SK-N-SH (cell line): ENCODE measurements around the gene DCD. TPM values are rescaled to one million over a fixed set of nuclear protein-coding genes. Genes with fewer than 3 reads are reported as not detected.

Experiments used
- CTCF ChIA-PET: fragments of 300-600, 350-600 bp; formaldehyde crosslinking; extraction: SDS; loops from one replicate; lab custom pipeline; 2021; lab: Yijun Ruan, JAX
- POLR2A ChIA-PET: fragments of 350-600 bp; sonication (Branson Sonifier 250); formaldehyde crosslinking; extraction: SDS; loops from one replicate; lab custom pipeline; 2020; ENCODE audit warnings: antibody characterized with exemption, inconsistent platforms; lab: Yijun Ruan, JAX
- DNase-seq: peaks from one replicate; pipeline ENCODE4 v3.0.0; 2012
- H2AFZ ChIP-seq: fragments of 200-600 bp; sonication (generic); 2 replicates; pipeline ENCODE4 v1.8.1; 2016; ENCODE audit warnings: antibody characterized with exemption, mild to moderate bottlenecking, low read depth
- H3F3A ChIP-seq: fragments of 200-600 bp; sonication (generic); replicated peaks from 2 replicates; pipeline ENCODE3; 2016; ENCODE audit warnings: antibody characterized with exemption, mild to moderate bottlenecking; ENCODE audit not compliant: insufficient read depth
- H3K27ac ChIP-seq, 2 experiments: fragments of 200-500 bp in 1 of 2; fragments of 200-600 bp in 1 of 2; sonication (Bioruptor generic) in 1 of 2; sonication (generic), shearing (Covaris generic) in 1 of 2; 2 replicates each; pipeline versions ENCODE4 v1.5.1 to v1.6.1; 2014 to 2016; ENCODE audit warnings: low read depth in 2 of 2, inconsistent platforms in 1 of 2, low read length in 1 of 2, mild to moderate bottlenecking in 1 of 2, mixed read lengths in 1 of 2
- H3K27me3 ChIP-seq: fragments of 200-600 bp; sonication (generic), shearing (Covaris generic); 2 replicates; pipeline ENCODE4 v1.6.1; 2016; ENCODE audit warnings: mixed run types; ENCODE audit not compliant: insufficient read depth
- H3K36me3 ChIP-seq, 2 experiments: fragments of 200-500 bp in 1 of 2; fragments of 200-600 bp in 1 of 2; sonication (Bioruptor generic) in 1 of 2; sonication (generic) in 1 of 2; replicated peaks in 1 of 2; 2 replicates each; pipeline versions ENCODE3 to v1.5.1; 2014 to 2016; ENCODE audit warnings: low read length in 1 of 2, mild to moderate bottlenecking in 1 of 2; ENCODE audit not compliant: insufficient read depth in 2 of 2, control insufficient read depth in 1 of 2
- H3K4me1 ChIP-seq, 2 experiments: fragments of 200-500 bp in 1 of 2; fragments of 200-600 bp in 1 of 2; sonication (Bioruptor generic) in 1 of 2; sonication (generic), shearing (Covaris generic) in 1 of 2; 2 replicates each; pipeline versions ENCODE4 v1.5.1 to v1.6.1; 2014 to 2016; ENCODE audit warnings: low read depth in 1 of 2, low read length in 1 of 2, mixed run types in 1 of 2; ENCODE audit not compliant: insufficient read depth in 2 of 2, control insufficient read depth in 1 of 2
- H3K4me2 ChIP-seq: fragments of 200-600 bp; sonication (generic), shearing (Covaris generic); 2 replicates; pipeline ENCODE4 v1.6.1; 2017; ENCODE audit warnings: mixed run types
- H3K4me3 ChIP-seq, 2 experiments: fragments of 200-500 bp in 1 of 2; fragments of 200-600 bp in 1 of 2; sonication (Bioruptor generic) in 1 of 2; sonication (generic), shearing (Covaris generic) in 1 of 2; 2 replicates each; pipeline versions ENCODE4 v1.5.1 to v1.8.1; 2014 to 2016; ENCODE audit warnings: low read depth in 2 of 2, inconsistent platforms in 1 of 2, low read length in 1 of 2, mild to moderate bottlenecking in 1 of 2, mixed read lengths in 1 of 2, moderate library complexity in 1 of 2
- H3K79me2 ChIP-seq: fragments of 200-600 bp; sonication (generic); 2 replicates; pipeline ENCODE4 v1.8.1; 2017; ENCODE audit warnings: mild to moderate bottlenecking; ENCODE audit not compliant: insufficient read depth
- H3K9ac ChIP-seq: fragments of 200-600 bp; sonication (generic); 2 replicates; pipeline ENCODE4 v1.6.1; 2017; ENCODE audit warnings: mixed run types
- H3K9me2 ChIP-seq: fragments of 200-600 bp; sonication (generic); 2 replicates; pipeline ENCODE4 v1.6.1; 2017; ENCODE audit warnings: mixed run types
- H3K9me3 ChIP-seq: fragments of 200-600 bp; sonication (generic); 2 replicates; pipeline ENCODE4 v1.6.1; 2017; ENCODE audit warnings: mixed run types, mild to moderate bottlenecking, moderate library complexity
- H4K20me1 ChIP-seq: fragments of 200-600 bp; sonication (generic); 2 replicates; pipeline ENCODE4 v1.6.1; 2017; ENCODE audit warnings: mild to moderate bottlenecking, mixed run types; ENCODE audit not compliant: insufficient read depth
- FOXJ3 ChIP-seq: sonication (generic); formaldehyde crosslinking; IDR thresholded peaks from 2 replicates; pipeline ENCODE4 v1.5.1; 2020; ENCODE audit warnings: mild to moderate bottlenecking, missing genetic modification reagents
- GATA2 ChIP-seq: sonication (generic); formaldehyde crosslinking; IDR thresholded peaks from 2 replicates; pipeline ENCODE4 v1.5.0; 2020; ENCODE audit warnings: mild to moderate bottlenecking, missing genetic modification reagents
- JUND ChIP-seq: IDR thresholded peaks from 2 replicates; pipeline ENCODE4 v1.4.0; 2012
- MXI1 ChIP-seq: IDR thresholded peaks from 2 replicates; pipeline ENCODE4 v1.6.1; 2012; ENCODE audit warnings: mild to moderate bottlenecking, low read depth, low read length, improper control_type of control experiment
- RAD21 ChIP-seq: IDR thresholded peaks from 2 replicates; pipeline ENCODE4 v1.6.1; 2012; ENCODE audit warnings: mild to moderate bottlenecking, low read length
- TAF1 ChIP-seq: IDR thresholded peaks from 2 replicates; pipeline ENCODE4 v1.6.1; 2012; ENCODE audit warnings: low read depth, mild to moderate bottlenecking, low read length, moderate library complexity, borderline replicate concordance
- YY1 ChIP-seq: IDR thresholded peaks from 2 replicates; pipeline ENCODE4 v1.4.0; 2012; ENCODE audit warnings: low read depth, mild to moderate bottlenecking
- WGBS: methylation state at CpG from one replicate; pipeline ENCODE4 v1.1.6; 2017; ENCODE audit warnings: low lambda C conversion rate; 5-methylcytosine and 5-hydroxymethylcytosine counted together
- polyA plus RNA-seq, 3 experiments: library from polyadenylated mRNA; depleted of rRNA; stranded (reverse); fragments of >200 nt; gene quantifications; 2 replicates each; pipeline ENCODE4 v1.2.3, GENCODE V29; 2012
- TF ChIP-seq, protein P1 (sequence below): fragments of 200-600 bp; sonication (generic); IDR thresholded peaks from 2 replicates; pipeline ENCODE4 v1.6.1; 2017; ENCODE audit warnings: antibody characterized with exemption, mild to moderate bottlenecking, moderate library complexity
- TF ChIP-seq, protein P2 (sequence below): IDR thresholded peaks from 2 replicates; pipeline ENCODE4 v1.6.1; 2012; ENCODE audit warnings: mild to moderate bottlenecking, low read depth, low read length, moderate library complexity
- TF ChIP-seq, protein P3 (sequence below): IDR thresholded peaks from 2 replicates; pipeline ENCODE4; 2012
- TF ChIP-seq, protein P4 (sequence below): fragments of 150-350 bp; IDR thresholded peaks from 2 replicates; pipeline ENCODE4 v1.6.1; 2016; ENCODE audit warnings: mild to moderate bottlenecking, low read depth, low read length

The DCD gene
- polyA plus RNA-seq, 1 of the 3 experiments (the other 2 are of a cell fraction), result not detected

DNA sequence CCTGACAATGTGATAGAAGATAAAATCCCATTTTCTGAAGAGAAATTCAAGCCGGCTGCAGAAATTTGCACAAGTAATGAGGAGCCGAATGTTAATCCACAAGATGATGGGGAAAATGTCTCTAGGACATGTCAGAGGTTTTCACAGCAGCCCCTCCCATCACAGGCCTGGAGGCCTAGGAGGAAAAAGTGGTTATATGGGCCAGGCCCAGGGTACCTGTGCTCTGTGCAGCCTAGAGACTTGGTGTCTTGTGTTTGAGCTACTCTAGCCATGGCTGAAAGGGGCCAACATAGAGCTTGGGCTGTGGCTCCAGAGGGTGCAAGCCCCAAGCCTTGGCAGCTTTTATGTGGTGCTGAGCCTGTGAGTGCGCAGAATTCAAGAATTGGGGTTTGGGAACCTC, 20.9 kb downstream of the DCD start:
- H2AFZ ChIP-seq, result no peak overlapping the region
- TF ChIP-seq, protein P1, sequence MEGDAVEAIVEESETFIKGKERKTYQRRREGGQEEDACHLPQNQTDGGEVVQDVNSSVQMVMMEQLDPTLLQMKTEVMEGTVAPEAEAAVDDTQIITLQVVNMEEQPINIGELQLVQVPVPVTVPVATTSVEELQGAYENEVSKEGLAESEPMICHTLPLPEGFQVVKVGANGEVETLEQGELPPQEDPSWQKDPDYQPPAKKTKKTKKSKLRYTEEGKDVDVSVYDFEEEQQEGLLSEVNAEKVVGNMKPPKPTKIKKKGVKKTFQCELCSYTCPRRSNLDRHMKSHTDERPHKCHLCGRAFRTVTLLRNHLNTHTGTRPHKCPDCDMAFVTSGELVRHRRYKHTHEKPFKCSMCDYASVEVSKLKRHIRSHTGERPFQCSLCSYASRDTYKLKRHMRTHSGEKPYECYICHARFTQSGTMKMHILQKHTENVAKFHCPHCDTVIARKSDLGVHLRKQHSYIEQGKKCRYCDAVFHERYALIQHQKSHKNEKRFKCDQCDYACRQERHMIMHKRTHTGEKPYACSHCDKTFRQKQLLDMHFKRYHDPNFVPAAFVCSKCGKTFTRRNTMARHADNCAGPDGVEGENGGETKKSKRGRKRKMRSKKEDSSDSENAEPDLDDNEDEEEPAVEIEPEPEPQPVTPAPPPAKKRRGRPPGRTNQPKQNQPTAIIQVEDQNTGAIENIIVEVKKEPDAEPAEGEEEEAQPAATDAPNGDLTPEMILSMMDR, result no peak
- TF ChIP-seq, protein P2, sequence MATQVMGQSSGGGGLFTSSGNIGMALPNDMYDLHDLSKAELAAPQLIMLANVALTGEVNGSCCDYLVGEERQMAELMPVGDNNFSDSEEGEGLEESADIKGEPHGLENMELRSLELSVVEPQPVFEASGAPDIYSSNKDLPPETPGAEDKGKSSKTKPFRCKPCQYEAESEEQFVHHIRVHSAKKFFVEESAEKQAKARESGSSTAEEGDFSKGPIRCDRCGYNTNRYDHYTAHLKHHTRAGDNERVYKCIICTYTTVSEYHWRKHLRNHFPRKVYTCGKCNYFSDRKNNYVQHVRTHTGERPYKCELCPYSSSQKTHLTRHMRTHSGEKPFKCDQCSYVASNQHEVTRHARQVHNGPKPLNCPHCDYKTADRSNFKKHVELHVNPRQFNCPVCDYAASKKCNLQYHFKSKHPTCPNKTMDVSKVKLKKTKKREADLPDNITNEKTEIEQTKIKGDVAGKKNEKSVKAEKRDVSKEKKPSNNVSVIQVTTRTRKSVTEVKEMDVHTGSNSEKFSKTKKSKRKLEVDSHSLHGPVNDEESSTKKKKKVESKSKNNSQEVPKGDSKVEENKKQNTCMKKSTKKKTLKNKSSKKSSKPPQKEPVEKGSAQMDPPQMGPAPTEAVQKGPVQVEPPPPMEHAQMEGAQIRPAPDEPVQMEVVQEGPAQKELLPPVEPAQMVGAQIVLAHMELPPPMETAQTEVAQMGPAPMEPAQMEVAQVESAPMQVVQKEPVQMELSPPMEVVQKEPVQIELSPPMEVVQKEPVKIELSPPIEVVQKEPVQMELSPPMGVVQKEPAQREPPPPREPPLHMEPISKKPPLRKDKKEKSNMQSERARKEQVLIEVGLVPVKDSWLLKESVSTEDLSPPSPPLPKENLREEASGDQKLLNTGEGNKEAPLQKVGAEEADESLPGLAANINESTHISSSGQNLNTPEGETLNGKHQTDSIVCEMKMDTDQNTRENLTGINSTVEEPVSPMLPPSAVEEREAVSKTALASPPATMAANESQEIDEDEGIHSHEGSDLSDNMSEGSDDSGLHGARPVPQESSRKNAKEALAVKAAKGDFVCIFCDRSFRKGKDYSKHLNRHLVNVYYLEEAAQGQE, result no peak
- TF ChIP-seq JUND (no peak), MXI1 (no peak), TAF1 (no peak), FOXJ3 (CRISPR knock-in tag) (no peak), YY1 (no peak), GATA2 (CRISPR knock-in tag) (no peak), RAD21 (no peak)
- TF ChIP-seq, protein P3, sequence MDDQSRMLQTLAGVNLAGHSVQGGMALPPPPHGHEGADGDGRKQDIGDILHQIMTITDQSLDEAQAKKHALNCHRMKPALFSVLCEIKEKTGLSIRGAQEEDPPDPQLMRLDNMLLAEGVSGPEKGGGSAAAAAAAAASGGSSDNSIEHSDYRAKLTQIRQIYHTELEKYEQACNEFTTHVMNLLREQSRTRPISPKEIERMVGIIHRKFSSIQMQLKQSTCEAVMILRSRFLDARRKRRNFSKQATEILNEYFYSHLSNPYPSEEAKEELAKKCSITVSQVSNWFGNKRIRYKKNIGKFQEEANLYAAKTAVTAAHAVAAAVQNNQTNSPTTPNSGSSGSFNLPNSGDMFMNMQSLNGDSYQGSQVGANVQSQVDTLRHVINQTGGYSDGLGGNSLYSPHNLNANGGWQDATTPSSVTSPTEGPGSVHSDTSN, result no peak
- TF ChIP-seq, protein P4, sequence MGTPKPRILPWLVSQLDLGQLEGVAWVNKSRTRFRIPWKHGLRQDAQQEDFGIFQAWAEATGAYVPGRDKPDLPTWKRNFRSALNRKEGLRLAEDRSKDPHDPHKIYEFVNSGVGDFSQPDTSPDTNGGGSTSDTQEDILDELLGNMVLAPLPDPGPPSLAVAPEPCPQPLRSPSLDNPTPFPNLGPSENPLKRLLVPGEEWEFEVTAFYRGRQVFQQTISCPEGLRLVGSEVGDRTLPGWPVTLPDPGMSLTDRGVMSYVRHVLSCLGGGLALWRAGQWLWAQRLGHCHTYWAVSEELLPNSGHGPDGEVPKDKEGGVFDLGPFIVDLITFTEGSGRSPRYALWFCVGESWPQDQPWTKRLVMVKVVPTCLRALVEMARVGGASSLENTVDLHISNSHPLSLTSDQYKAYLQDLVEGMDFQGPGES, result no peak
- TF ChIP-seq, all 33 proteins: peak for 0
- Histone ChIP-seq H3K27ac (no peak overlapping the region), H3K9me2 (no peaks in the 10 kb centered on the region), H3K9me3 (no peaks in the 10 kb centered on the region), H3K4me3 (no peak overlapping the region), H3K27me3 (peaks cover 9% of the 10 kb centered on the region; the same call in 1 of the 2 replicates), H3K9ac (no peak overlapping the region), H3F3A (no peaks in the 10 kb centered on the region), H3K4me1 (peaks cover 0 to 10% of the 10 kb centered on the region in 2 experiments; a peak in 1 of 4 replicates), H3K79me2 (no peaks in the 10 kb centered on the region), H3K4me2 (no peak overlapping the region), H4K20me1 (no peaks in the 10 kb centered on the region), H3K36me3 (no peaks in the 10 kb centered on the region)
- DNase-seq, result no peak
- ChIA-PET POLR2A (no interaction called here), CTCF (no interaction called here)
- 6% methylated on average over 3 of the region's 3 CpGs for WGBS
